Measurements from ENCODE around the gene ANGPTL8.

ANGPTL8 gene

DNA sequence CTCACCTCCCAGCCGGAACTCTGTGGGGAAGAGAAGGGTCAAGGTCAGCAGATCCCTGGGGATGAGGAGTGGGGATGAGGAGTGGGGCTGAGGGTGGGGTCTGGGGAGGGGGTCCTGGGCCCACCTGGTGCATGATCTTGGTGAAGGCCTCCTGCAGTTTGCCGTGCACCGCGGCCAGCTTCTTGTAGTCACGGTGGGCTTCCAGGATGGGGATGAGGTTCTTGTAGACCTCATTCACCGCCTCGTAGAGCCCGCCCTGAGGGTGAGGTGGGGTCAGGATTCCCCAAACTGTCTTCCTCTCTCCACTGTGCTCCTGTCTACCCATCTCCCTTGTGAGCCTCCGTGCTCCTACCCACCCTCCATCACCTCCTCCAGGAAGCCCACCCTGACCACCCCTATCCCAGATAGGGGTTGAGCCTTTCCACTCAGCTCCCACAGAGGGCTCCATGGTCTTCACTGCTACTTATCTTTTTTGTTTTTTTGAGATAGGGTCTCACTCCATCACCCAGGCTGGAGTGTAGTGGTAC, 35.3 kb upstream of the ANGPTL8 start:
- no peak for DNase-seq

- DNase-seq: no peak
Observed at GRCh38 chr19:11204943-11205349, 34.5 kb upstream of the ANGPTL8 start.

DNA sequence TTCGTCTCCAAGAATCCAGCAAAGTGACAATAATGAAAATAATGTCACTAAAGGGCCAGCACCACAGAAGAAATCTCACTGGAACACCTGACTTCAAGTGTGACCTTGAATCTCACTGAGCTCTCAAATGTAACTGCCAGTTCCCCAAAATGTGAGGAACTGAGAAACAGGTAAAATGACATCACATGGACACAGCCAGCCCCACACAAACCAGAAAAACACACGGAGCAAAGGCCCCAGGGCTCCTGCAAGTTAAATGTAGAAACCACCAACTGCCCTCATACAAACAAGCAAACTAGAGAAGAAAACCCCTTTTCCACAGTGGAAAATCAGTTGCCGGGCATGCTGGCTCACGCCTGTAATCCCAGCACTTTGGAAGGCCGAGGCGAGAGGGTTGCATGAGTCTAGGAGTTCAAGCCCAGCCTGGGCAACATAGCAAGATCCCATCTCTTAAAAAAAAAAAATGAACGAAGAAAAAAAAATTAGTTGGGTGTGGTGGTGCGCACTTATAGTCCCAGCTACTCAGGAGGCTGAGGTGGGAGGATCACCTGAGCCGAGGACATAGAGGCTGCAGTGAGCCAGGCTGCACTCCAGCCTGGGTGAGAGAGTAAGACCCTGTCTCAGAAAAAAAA, 33.4 kb upstream of the ANGPTL8 start:
- DNase-seq: no peak

- DNase-seq: no peak
Observed at GRCh38 chr19:11208561-11209471, 30.6 kb upstream of the ANGPTL8 start.

DNA sequence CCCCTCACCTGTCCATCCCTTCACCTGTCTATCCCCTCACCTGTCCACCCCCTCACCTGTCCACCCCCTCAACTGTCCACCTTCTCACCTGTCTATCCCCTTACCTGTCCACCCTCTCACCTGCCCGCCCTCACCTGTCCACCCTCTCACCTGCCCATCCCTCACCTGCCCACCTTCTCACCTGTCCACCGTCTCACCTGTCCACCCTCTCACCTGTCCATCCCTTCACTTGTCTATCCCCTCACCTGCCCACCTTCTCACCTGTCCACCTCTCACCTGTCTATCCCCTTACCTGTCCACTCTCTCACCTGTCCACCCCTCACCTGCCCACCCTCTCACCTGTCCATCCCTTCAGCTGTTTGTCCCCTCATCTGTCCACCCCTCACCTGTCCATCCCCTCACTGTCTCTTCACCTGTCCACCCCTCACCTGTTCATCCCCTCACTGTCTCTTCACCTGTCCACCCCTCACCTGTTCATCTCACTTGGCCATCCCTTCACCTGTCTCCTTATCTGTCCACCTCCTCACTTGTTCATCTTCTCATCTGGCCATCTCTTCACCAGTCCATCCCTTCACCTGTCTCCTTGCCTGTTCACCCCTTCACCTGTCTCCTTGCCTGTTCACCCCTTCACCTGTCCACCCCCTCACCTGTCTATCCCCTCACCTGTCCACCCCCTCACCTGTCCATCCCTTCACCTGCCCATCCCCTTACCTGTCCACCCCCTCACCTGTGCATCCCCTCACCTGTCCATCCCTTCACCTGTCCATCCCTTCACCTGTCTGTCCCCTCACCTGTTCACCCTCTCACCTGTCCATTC, 29.4 kb upstream of the ANGPTL8 start:
- no peak for DNase-seq

DNA sequence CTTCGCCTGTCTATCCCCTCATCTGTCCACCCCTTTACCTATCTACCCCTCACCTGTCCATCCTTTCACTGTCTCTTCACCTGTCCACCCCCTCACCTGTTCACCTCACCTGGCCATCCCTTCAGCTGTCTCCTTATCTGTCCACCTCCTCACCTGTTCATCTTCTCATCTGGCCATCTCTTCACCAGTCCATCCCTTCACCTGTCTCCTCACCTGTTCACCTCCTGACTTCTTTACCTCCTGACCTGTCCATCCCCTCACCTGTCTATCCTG, 28.8 kb upstream of the ANGPTL8 start:
- no peak for DNase-seq

GRCh38 chr19:11214387-11214786, 25.0 kb upstream of the ANGPTL8 start:
- DNase-seq: no peak

DNA sequence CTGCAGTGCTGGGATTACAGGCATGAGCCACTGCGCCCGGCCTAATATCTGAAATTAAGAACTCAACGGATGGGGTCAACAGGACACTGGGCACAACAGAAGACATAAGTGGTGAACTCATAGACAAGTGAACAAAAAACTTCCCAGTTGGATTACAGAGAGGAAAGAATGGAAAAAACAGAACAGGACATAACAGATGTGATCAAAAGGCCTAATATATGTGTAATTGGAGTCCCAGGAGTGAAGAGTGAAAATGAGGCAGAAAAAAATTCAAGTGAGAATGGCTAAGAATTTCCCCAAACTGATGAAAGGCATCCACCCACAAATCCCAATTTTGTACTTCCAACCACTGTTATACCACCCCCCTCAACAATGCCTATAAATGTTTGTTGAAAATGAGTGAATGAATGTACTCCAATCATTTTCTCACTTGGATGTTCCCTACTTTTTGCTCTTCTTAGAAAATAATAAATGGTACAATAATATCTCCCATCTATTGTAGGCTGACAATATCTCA, 18.3 kb upstream of the ANGPTL8 start:
- no peak for DNase-seq

DNA sequence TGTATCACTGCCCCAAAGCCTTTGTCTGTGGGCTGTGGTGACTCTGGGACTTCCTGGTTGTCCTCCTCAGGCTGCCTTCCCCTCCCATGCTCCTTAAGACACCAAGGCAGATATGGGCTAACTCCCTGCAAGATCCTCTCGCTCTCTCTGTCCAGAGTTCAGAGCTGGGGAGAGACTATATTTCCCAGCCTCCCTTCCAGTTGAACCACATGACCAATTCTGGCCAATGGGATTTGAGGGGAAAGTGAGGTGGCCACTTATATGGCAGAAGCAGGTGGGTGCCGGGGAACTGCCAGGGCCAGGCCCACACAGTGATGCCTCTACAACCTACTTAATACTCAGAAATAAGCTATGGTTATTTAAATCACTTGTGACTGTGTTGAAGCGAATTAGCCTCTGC, 16.2 kb upstream of the ANGPTL8 start:
- DNase-seq: no peak

GRCh38 chr19:11224429-11224828, 15.0 kb upstream of the ANGPTL8 start:
- DNase-seq: no peak

DNA sequence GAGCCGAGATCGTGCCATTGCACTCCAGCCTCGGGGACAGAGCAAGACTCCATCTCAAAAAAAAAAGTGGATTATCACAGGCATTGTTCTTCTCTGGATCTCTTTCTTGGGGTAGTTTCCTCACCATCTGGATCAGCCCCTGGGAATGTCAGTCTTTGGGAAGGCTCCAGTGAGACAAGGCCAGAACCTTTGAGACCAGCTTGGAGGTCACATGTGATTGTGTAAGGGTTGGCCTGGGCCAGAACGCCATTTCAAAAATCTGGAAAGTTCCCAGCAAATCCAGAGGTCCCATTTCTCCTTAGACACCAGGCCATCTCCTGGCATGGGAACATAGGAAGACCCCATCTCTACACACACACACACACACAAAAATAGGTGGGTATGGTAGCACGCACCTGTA, 14.2 kb upstream of the ANGPTL8 start:
- DNase-seq: no peak

- no peak for DNase-seq
Observed at GRCh38 chr19:11225815-11226214, 13.6 kb upstream of the ANGPTL8 start.

- DNase-seq: no peak
Observed at GRCh38 chr19:11226716-11227166, 12.7 kb upstream of the ANGPTL8 start.

- DNase-seq: no peak
Observed at GRCh38 chr19:11227195-11227886, 12.1 kb upstream of the ANGPTL8 start.

GRCh38 chr19:11230621-11231386, 8.6 kb upstream of the ANGPTL8 start:
- DNase-seq: no peak

DNA sequence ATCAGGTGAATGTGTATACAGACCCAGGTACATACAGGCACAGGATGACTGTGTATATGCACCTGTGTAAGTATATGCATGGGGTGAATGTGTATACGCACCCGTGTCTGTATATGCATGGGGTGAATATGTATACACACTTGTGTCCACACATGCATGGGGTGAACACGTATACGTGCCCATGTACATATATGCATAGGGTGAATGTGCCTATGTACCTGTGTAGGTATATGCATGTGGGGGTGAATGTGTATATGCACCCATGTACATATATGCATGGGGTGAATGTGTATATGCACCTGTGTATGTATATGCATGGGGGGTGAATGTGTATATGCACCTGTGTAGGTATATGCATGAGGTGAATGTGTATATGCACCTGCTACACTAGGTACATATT, 6.9 kb upstream of the ANGPTL8 start:
- DNase-seq: no peak

DNA sequence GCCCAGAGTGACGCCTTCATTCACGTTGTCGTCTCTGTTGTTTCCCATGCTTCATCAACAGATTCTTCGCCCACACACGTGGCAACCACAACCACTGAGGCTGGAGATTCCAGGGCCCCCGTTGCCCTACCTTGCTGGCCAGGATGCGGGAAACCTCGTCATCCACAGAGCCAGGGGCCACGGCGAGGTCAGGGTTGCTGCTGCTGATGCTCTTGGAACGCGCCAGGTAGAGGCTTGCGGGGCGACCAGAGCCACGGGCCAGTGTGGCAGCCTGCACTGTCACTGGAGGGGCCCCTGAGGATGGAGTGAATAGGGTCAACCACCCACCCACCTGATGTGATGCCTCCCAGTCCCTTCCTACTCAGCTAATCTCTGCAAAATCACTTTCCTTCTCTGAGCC, 6.3 kb upstream of the ANGPTL8 start:
- DNase-seq: no peak

- DNase-seq: no peak
Observed at GRCh38 chr19:11234486-11235075, 4.8 kb upstream of the ANGPTL8 start.

DNA sequence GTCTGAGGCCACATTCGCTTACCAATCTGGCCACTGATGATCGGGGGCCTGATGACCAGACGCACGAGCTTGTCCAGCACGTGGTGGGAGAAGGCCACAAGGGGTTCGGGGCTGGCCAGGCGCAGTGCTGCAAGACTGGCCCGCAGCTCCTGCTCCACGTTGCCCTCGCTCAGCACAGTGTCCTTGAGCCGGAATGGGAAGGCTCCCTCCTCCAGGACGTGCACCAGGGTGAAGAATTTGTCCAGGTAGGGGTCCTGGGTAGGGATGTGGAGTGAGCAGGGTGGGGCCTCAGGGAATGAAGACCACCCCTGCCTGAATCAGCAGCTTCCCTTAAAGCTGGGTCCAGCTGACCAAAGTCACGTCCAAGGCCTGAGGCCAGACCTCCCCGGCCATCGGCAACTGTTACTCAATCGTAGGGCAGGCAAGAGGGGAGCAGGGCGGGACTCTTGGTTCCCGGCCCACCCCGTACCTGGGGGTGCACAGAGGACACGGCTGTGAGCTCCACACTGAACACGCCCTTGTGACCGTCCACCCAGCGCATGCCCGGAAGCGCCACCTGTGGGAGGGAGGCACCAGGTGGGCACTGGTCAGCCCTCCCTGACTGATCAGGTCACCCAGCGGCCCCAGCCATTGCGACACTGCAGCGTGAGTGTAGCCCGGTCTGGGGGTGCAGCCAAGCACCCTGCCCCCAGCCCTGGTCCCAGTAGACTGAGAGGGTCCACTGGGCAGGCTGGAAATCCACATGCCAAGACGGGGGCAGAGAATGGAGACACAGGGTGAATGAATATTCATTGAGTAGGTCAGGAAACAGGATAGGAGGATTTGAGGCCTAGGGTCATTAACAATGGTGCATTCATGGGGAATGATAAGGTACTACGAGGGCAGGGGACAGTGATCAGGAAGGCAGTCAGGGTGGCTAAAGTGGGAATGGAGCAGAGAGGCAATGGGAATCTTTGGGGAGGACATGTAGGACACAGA, 2.8 kb upstream of the ANGPTL8 start:
- no peak for DNase-seq

DNA sequence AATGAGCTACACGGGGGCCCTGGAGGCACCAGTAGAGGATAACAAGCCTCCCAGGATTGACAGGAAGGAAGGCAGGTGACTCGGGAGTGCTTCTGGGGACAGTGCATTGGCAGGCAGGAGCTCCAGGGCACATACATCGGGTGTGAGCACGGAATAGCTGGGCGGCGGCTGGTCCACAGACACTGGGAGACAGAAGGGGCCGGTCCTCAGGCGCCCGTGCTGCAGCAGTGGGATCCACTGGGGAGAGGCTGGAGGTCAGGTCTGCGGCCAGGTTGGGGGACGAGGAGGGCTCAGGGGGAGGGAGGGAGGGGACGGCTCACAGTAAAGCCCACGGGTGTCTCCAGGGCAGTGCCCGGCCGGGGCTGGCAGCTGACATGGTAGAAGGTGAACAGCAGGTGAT, 2.1 kb upstream of the ANGPTL8 start:
- DNase-seq: no peak
